ENCODE data around the gene ADAMTS3. TPM values are rescaled to one million over a fixed set of nuclear protein-coding genes. Genes with fewer than 3 reads are reported as not detected.

The ADAMTS3 gene
- total RNA-seq, 1 experiment from 2014 or later: 7.0 TPM

- in situ Hi-C loops (cut with HindIII; ENCODE audit: low sequenced_read_pairs): no loop called here
- DNase-seq (ENCODE audit: low spot score): no peak
Measured at GRCh38 chr4:72375073-72375736, 193.8 kb downstream of the ADAMTS3 start.

DNA sequence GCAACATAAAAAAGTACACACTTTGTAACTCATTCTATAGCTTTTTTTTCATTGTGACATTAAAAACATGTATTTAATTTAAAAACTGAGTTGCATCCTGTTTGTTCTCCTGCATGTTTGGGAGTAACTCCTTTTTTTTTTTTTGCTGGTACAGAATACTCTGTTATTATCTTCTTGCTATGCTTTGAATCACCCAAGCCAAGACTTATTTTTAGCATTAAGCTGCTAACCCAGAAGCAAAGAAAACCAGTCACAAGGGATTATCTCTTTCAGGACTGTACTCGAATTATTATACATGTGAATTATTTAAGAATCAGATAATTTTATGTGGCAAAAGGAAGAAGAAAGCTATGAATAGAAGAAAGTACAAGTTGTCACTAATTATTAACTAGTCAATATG, 194.9 kb downstream of the ADAMTS3 start:
- in situ Hi-C loops (cut with HindIII; ENCODE audit: low sequenced_read_pairs): no loop called here
- DNase-seq (ENCODE audit: low spot score): no peak

- in situ Hi-C loops (cut with HindIII; ENCODE audit: low sequenced_read_pairs): no loop called here
- DNase-seq (ENCODE audit: low spot score): no peak
Measured at GRCh38 chr4:72366601-72367000, 202.4 kb downstream of the ADAMTS3 start.

DNA sequence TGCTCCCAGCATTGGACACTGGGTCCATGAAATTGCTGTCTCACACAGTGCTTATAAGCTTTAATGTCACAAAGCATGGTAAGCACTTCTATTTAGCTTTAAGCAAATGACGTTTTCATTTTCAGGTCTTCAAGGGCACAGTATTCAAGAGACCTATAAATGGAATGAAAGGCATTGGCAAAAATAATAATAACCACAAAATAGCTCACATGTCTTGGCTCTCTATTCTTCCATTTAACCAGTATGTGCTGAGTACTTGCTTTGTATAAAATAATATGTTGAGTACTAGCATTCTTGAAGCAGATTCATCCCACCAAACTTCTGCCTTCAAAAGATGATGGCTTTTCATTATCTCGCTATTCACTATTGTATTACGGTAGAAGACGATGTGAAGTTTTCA, 203.0 kb downstream of the ADAMTS3 start:
- in situ Hi-C loops (cut with HindIII; ENCODE audit: low sequenced_read_pairs): no loop called here
- no peak for DNase-seq (ENCODE audit: low spot score)

DNA sequence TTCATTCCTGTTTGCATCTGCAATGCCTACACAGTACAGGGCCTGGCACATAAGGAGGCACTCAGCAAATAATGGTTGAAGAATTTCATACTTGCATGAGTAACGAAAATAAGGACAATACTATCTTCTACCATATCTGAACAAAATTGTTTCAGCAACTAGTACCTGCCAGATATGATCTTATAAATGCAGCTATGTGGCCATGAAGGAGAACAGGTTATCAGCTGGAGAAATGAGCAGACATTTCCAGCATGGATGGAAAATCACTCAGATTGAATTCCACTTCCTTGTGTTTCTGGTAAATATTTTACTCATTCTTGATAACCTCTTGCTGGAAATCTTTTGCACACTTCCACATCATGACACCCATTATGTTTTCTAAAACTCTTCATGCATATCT, 204.0 kb downstream of the ADAMTS3 start:
- in situ Hi-C loops (cut with HindIII; ENCODE audit: low sequenced_read_pairs): no loop called here
- no peak for DNase-seq (ENCODE audit: low spot score)

GRCh38 chr4:72360075-72360474, 208.9 kb downstream of the ADAMTS3 start:
- no peak for DNase-seq (ENCODE audit: low spot score)
- in situ Hi-C loops (cut with HindIII; ENCODE audit: low sequenced_read_pairs): no loop called here

GRCh38 chr4:72358483-72358882, 210.5 kb downstream of the ADAMTS3 start:
- in situ Hi-C loops (cut with HindIII; ENCODE audit: low sequenced_read_pairs): no loop called here
- DNase-seq (ENCODE audit: low spot score): no peak

GRCh38 chr4:72357908-72358307, 211.1 kb downstream of the ADAMTS3 start:
- in situ Hi-C loops (cut with HindIII; ENCODE audit: low sequenced_read_pairs): no loop called here
- no peak for DNase-seq (ENCODE audit: low spot score)

DNA sequence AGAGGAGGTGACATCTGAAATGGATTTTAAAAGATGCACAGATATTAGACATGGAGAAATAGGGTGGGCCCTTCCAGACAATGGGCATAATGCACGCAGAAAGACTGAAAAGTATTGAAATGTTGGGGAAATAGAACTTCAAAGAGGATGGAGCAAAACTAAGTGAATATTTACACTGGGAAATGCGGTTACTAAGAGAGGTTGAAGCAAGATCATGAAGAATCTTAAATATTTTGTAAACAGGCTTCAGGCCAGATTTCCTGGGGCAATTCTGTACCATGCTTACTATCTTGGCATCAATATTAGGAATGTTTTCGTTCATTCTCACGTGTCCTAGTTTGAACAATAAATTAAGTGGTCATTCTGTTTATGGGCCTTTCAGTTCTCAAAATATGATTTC, 216.3 kb downstream of the ADAMTS3 start:
- no peak for DNase-seq (ENCODE audit: low spot score)
- in situ Hi-C loops (cut with HindIII; ENCODE audit: low sequenced_read_pairs): no loop called here

GRCh38 chr4:72351521-72351920, 217.5 kb downstream of the ADAMTS3 start:
- in situ Hi-C loops (cut with HindIII; ENCODE audit: low sequenced_read_pairs): no loop called here
- no peak for DNase-seq (ENCODE audit: low spot score)

GRCh38 chr4:72348701-72349100, 220.3 kb downstream of the ADAMTS3 start:
- in situ Hi-C loops (cut with HindIII; ENCODE audit: low sequenced_read_pairs): no loop called here

GRCh38 chr4:72344418-72344817, 224.6 kb downstream of the ADAMTS3 start:
- DNase-seq (ENCODE audit: low spot score): no peak
- in situ Hi-C loops (cut with HindIII; ENCODE audit: low sequenced_read_pairs): no loop called here

More at GRCh38 chr4:72348701-72349100, 220.3 kb downstream of the ADAMTS3 start:
- no peak for DNase-seq (ENCODE audit: low spot score)

DNA sequence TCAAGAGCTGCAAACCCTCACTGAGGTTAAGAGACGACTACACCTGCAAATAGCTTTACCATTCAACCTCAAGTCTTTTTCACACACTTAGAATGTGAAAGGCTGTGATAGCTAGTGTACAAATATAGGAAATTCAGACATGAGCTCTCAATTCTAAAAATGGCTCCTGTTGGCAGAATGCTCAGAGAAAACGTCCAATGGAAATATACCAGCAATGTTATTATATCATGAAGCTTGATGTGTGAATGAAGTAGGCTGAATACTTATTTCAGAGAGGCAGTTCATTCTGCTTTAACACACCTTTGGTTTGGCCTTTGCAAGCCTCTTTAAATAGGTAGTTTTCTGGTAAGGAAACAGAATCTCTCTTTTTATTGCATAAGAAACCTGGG, 227.6 kb downstream of the ADAMTS3 start:
- in situ Hi-C loops (cut with HindIII; ENCODE audit: low sequenced_read_pairs): no loop called here
- DNase-seq (ENCODE audit: low spot score): no peak

GRCh38 chr4:72340803-72341431, 228.1 kb downstream of the ADAMTS3 start:
- DNase-seq (ENCODE audit: low spot score): no peak
- in situ Hi-C loops (cut with HindIII; ENCODE audit: low sequenced_read_pairs): no loop called here

DNA sequence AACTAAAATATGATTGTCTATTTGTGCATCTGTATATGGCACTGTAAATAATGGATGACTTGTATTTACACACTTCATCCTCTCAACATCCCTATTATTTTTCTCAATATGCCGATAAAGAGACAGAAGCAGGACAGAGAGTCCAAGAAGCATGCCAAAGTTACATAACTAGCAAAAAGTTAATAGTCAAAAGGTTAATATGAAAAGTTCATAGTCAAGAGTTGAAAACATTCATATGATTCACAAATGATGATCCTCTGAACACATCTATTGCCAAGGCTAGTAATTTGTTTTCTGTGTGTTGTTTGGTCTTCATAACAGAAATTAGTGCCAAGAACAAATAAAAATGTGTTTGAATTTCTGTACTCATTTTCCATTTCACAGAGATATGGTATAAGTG, 231.0 kb downstream of the ADAMTS3 start:
- in situ Hi-C loops (cut with HindIII; ENCODE audit: low sequenced_read_pairs): no loop called here
- DNase-seq (ENCODE audit: low spot score): no peak

- in situ Hi-C loops (cut with HindIII; ENCODE audit: low sequenced_read_pairs): no loop called here
- DNase-seq (ENCODE audit: low spot score): no peak
Measured at GRCh38 chr4:72330381-72330780, 238.6 kb downstream of the ADAMTS3 start.

- in situ Hi-C loops (cut with HindIII; ENCODE audit: low sequenced_read_pairs): no loop called here
- peak; percentile 23 for DNase-seq (ENCODE audit: low spot score)
Measured at GRCh38 chr4:72326692-72327632, 242.1 kb downstream of the ADAMTS3 start.

DNA sequence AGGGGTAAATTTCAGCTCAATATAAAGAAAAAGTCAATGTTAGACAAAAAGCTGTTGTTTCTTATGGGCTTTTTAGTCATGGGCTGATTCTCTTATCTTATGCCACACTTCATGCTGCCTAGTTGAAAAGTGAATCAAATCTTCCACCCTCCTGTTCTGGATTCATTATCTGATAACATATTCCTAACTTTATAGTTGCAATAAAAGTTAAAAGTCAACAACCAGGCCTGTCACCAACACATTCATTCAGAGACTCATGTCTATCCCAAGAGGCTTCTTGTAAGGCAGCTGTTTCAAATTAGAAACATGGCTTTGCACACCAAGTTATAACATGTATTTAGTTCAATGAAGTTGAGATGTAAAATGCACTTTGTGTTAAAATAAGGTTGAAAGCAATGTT, 243.8 kb downstream of the ADAMTS3 start:
- in situ Hi-C loops (cut with HindIII; ENCODE audit: low sequenced_read_pairs): no loop called here

DNA sequence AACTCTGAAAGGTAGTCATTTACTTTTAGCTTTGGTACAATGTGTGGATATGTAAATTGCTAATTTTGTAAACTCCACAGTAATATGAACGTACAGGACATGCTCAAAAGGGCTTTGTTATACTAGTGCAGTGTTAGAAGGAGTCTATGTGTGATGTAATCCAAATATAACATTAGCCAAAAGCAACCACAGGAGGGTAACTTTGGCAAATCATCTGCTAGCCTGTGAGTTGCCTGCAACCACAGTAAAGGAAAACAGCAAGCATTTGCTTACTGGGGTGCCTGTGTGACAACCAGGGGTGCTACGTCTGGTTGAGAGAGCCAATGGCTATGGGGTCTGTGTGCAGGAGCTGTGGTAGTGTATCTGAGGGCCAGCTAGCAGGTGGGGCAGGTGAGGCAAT, 245.8 kb downstream of the ADAMTS3 start:
- in situ Hi-C loops (cut with HindIII; ENCODE audit: low sequenced_read_pairs): no loop called here
- DNase-seq (ENCODE audit: low spot score): no peak

More for the DNA sequence above, 243.8 kb downstream of the ADAMTS3 start:
- no peak for DNase-seq (ENCODE audit: low spot score)
